ENCODE measurements around the gene RPL38. TPM values are rescaled to one million over a fixed set of nuclear protein-coding genes. Genes with fewer than 3 reads are reported as not detected.

The RPL38 gene
- total and polyA plus RNA-seq, 2 of the 4 experiments (the other 2 are of a cell fraction), result 111 to 527 TPM

DNA sequence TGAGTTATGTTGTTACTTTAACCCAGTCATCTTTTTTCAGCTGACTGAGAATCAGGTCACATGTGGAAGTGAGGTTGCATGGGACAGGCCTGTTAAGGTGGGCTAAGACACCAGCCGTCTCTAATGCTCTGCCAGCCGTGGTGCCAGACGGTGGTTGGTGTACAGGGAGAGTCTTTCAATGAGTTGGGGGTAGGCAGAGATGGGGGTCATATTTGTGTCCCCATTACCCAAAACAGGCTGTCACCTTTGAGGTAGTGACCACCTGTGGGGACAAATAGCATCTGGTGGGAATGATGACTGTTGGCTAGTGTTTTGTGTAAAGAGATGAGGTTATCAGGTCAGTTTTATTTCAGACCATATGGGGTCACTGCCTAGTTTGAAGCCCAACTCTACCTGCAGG is 1.8 kb downstream of the RPL38 start:
- Histone ChIP-seq H3K4me2 (ENCODE audit: low read depth, low read length) (peak overlapping the region; percentile 99), H3K27ac (ENCODE audit: insufficient read depth, low read length) (no peak overlapping the region), H3K23ac (ENCODE audit: low read depth, low read length) (no peak overlapping the region), H3K9me3 (ENCODE audit: control insufficient read depth, insufficient read depth, low read length) (no peaks in the 10 kb centered on the region), H3K4me3 (ENCODE audit: insufficient read depth, low read depth, low read length) (no peak overlapping the region), H2BK120ac (ENCODE audit: low read depth, low read length) (no peak overlapping the region), H3K79me1 (ENCODE audit: low read depth in 1 of 2, low read length in 2 of 2) (peaks cover 19 to 31% of the 10 kb centered on the region in 2 experiments), H3K4ac (ENCODE audit: low read depth, low read length) (no peak overlapping the region), H2BK15ac (ENCODE audit: low read depth, low read length) (no peak overlapping the region), H2BK5ac (ENCODE audit: low read depth, low read length, poor library complexity, severe bottlenecking) (no peak overlapping the region), H2AK9ac (replicated peaks; ENCODE audit: low read depth, low read length, poor library complexity) (no peak overlapping the region), H3K14ac (replicated peaks; ENCODE audit: low read depth, low read length) (no peak overlapping the region), H3K9me1 (ENCODE audit: insufficient read depth, low read length) (no peaks in the 10 kb centered on the region), H3K9ac (ENCODE audit: low read depth, low read length) (peak overlapping the region; percentile 19; the same call in 1 of the 2 replicates), H3K56ac (ENCODE audit: extremely low read depth, insufficient read depth, low read length) (no peak overlapping the region), H2AK5ac (ENCODE audit: low read depth, low read length) (0 out of 2 replicates have a peak overlapping the region, but pooled peaks have one; percentile 14), H4K8ac (ENCODE audit: low read depth in 2 of 2, low read length in 2 of 2) (no peak overlapping the region), H3K36me3 (ENCODE audit: control insufficient read depth, insufficient read depth, low read length) (peaks cover 31% of the 10 kb centered on the region), H2AFZ (replicated peaks; ENCODE audit: low read length, poor library complexity) (no peak overlapping the region), H3K18ac (ENCODE audit: low read depth, low read length) (no peak overlapping the region), H4K5ac (ENCODE audit: low read depth, low read length) (no peak overlapping the region), H4K91ac (ENCODE audit: insufficient read depth, low read depth, low read length) (no peak overlapping the region), H2BK20ac (ENCODE audit: low read depth, low read length) (no peak overlapping the region), H3K4me1 (ENCODE audit: control insufficient read depth, insufficient read depth, low read length) (peaks cover 5% of the 10 kb centered on the region), H4K20me1 (ENCODE audit: insufficient read depth, low read length) (peaks cover 64% of the 10 kb centered on the region), H3K27me3 (ENCODE audit: control insufficient read depth, insufficient read depth, low read length) (peaks cover 7% of the 10 kb centered on the region)
- no TSS peak for BruUV-seq (replicated peaks)
- TF ChIP-seq RFX5 (IDR thresholded peaks at IDR 0.05; ENCODE audit: low read depth, low read length), result no peak
- no peak for TF ChIP-seq SMC3 (IDR thresholded peaks at IDR 0.05; ENCODE audit: low read depth, low read length)
- no peak for TF ChIP-seq MAZ (IDR thresholded peaks at IDR 0.05; ENCODE audit: borderline replicate concordance, low read depth, low read length)
- no peak for TF ChIP-seq CEBPB (IDR thresholded peaks at IDR 0.05; ENCODE audit: low read depth, low read length)
- no peak for TF ChIP-seq POLR2A (IDR thresholded peaks at IDR 0.05; ENCODE audit: low read depth, low read length)
- TF ChIP-seq, protein P1, sequence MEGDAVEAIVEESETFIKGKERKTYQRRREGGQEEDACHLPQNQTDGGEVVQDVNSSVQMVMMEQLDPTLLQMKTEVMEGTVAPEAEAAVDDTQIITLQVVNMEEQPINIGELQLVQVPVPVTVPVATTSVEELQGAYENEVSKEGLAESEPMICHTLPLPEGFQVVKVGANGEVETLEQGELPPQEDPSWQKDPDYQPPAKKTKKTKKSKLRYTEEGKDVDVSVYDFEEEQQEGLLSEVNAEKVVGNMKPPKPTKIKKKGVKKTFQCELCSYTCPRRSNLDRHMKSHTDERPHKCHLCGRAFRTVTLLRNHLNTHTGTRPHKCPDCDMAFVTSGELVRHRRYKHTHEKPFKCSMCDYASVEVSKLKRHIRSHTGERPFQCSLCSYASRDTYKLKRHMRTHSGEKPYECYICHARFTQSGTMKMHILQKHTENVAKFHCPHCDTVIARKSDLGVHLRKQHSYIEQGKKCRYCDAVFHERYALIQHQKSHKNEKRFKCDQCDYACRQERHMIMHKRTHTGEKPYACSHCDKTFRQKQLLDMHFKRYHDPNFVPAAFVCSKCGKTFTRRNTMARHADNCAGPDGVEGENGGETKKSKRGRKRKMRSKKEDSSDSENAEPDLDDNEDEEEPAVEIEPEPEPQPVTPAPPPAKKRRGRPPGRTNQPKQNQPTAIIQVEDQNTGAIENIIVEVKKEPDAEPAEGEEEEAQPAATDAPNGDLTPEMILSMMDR (conservative IDR thresholded peaks at IDR 0.05; ENCODE audit: low read depth, low read length), result no peak
- no peak for TF ChIP-seq CHD1 (IDR thresholded peaks at IDR 0.05; ENCODE audit: low read depth, low read length)
- TF ChIP-seq RAD21 (IDR thresholded peaks at IDR 0.05; ENCODE audit: low read length), result no peak
- dilution Hi-C loops (cut with HindIII; ENCODE audit: low sequenced_read_pairs, unreplicated experiment) (no loop called here), in situ Hi-C loops (cut with MboI; ENCODE audit: low sequenced_read_pairs) (loop anchor here (25.0 kb wide), 1 partner anchor 657 kb away; the partner anchor contains the start of genes FDXR and GRIN2C), intact Hi-C loops (cut with micrococcal nuclease) (loop anchor here (5.0 kb wide), 1 partner anchor 157 kb away; the partner anchor contains the start of gene BTBD17)
- ATAC-seq (ENCODE audit: low read depth) (no peak), DNase-seq (no peak)
- ChIA-PET CTCF (no interaction called here), POLR2A (ENCODE audit: unreplicated experiment) (interaction anchor here (0.6 to 1.3 kb wide), 2 partner anchors 8 to 12 kb away, joined by 3 to 4 read pairs; partner anchors contain the start of gene TTYH2)
- WGBS, 2 experiments (ENCODE audit: extremely low coverage in 2 of 2, insufficient read length in 1 of 2), result no CpG with 5 or more reads among the region's 3 CpGs
